Stimulated activated CD8-positive, alpha-beta memory T cell treated with anti-CD3 and anti-CD28 coated beads, Interleukin-7, amount 100 ng/mL, for 48 hours (primary cell): ENCODE results near the gene NF1.
"Not testable (repeated sequence)": the region's sequence is repeated elsewhere in the genome, so short reads cannot be mapped to it uniquely, and the experiment has no call there.

Experiments
- DNase-seq, 2 donors: peaks; one replicate each; pipeline ENCODE4 v3.0.0-alpha.2; 2020; ENCODE audit warnings: low read depth in 1 of 2; ENCODE audit errors: extremely low read depth in 1 of 2

NF1 gene

GRCh38 chr17:31172388-31172787 is 77.6 kb downstream of the NF1 start:
- no peak for DNase-seq

GRCh38 chr17:31174215-31174614 is 79.4 kb downstream of the NF1 start:
- no peak for DNase-seq

GRCh38 chr17:31175237-31175636 is 80.5 kb downstream of the NF1 start:
- DNase-seq, result no peak

- DNase-seq, result not testable (repeated sequence)
Observed at GRCh38 chr17:31176143-31176542, 81.4 kb downstream of the NF1 start.

GRCh38 chr17:31178951-31179350 is 84.2 kb downstream of the NF1 start:
- not testable (repeated sequence) for DNase-seq

GRCh38 chr17:31195305-31195704 is 100.5 kb downstream of the NF1 start:
- DNase-seq, result no peak

- no peak for DNase-seq
Observed at GRCh38 chr17:31198026-31198425, 103.2 kb downstream of the NF1 start.

GRCh38 chr17:31198666-31199065 is 103.9 kb downstream of the NF1 start:
- DNase-seq, result not testable (repeated sequence)

GRCh38 chr17:31200287-31200686 is 105.5 kb downstream of the NF1 start:
- no peak for DNase-seq

- DNase-seq, result no peak
Observed at GRCh38 chr17:31202968-31203367, 108.2 kb downstream of the NF1 start.

- no peak for DNase-seq
Observed at GRCh38 chr17:31211352-31212012, 116.7 kb downstream of the NF1 start.

GRCh38 chr17:31216031-31216751 is 121.4 kb downstream of the NF1 start:
- no peak for DNase-seq

GRCh38 chr17:31224366-31224765 is 129.6 kb downstream of the NF1 start:
- no peak for DNase-seq

- no peak for DNase-seq
Observed at GRCh38 chr17:31225831-31226230, 131.1 kb downstream of the NF1 start.

GRCh38 chr17:31226373-31226772 is 131.6 kb downstream of the NF1 start:
- no peak for DNase-seq

- no peak for DNase-seq
Observed at GRCh38 chr17:31226950-31227349, 132.2 kb downstream of the NF1 start.

- DNase-seq, result no peak
Observed at GRCh38 chr17:31231852-31232251, 137.1 kb downstream of the NF1 start.

- no peak for DNase-seq
Observed at GRCh38 chr17:31235110-31235509, 140.3 kb downstream of the NF1 start.

GRCh38 chr17:31236137-31236536 is 141.4 kb downstream of the NF1 start:
- no peak for DNase-seq

GRCh38 chr17:31236712-31237111 is 141.9 kb downstream of the NF1 start:
- no peak for DNase-seq

GRCh38 chr17:31241116-31241515 is 146.3 kb downstream of the NF1 start:
- DNase-seq, result no peak

GRCh38 chr17:31248986-31249834 is 154.4 kb downstream of the NF1 start:
- no peak for DNase-seq
